GM12878 (cell line): Measurements from ENCODE around the gene NR3C1. TPM values are rescaled to one million over a fixed set of nuclear protein-coding genes. Genes with fewer than 3 reads are reported as not detected.

Experiments
- CBX3 ChIP-seq: fragments of 200-600 bp; sonication (generic); IDR thresholded peaks from 2 replicates; pipeline ENCODE4 v1.6.1; 2016; ENCODE audit warnings: low read depth, borderline replicate concordance
- EED ChIP-seq: sonication (generic); IDR thresholded peaks from 2 replicates; pipeline ENCODE4 v1.6.1; 2016; ENCODE audit warnings: antibody characterized with exemption, low read depth
- IRF3 ChIP-seq: fragments of 450-650 bp; IDR thresholded peaks from 2 replicates; pipeline ENCODE4 v1.6.1; 2014; ENCODE audit warnings: mild to moderate bottlenecking
- NKRF ChIP-seq: fragments of 450-650 bp; conservative IDR thresholded peaks from 2 replicates; pipeline ENCODE4 v1.6.1; 2017; ENCODE audit warnings: mild to moderate bottlenecking, moderate library complexity
- PBX3 ChIP-seq: IDR thresholded peaks from 2 replicates; pipeline ENCODE4 v1.6.1; 2011; ENCODE audit warnings: mild to moderate bottlenecking, low read depth, low read length, moderate library complexity; ENCODE audit not compliant: insufficient replicate concordance
- RAD51 ChIP-seq: fragments of 450-650 bp; IDR thresholded peaks from 2 replicates; pipeline ENCODE4 v1.6.1; 2016; ENCODE audit warnings: moderate library complexity, mild to moderate bottlenecking, inconsistent platforms
- SUPT20H ChIP-seq: IDR thresholded peaks from 2 replicates; pipeline ENCODE4 v1.6.1; 2011; ENCODE audit warnings: low read depth, mild to moderate bottlenecking, low read length, moderate library complexity, borderline replicate concordance; ENCODE audit not compliant: control insufficient read depth
- TAF1 ChIP-seq: IDR thresholded peaks from 2 replicates; pipeline ENCODE4 v1.6.1; 2011; ENCODE audit warnings: mild to moderate bottlenecking, low read depth, low read length, borderline replicate concordance
- TARDBP ChIP-seq: IDR thresholded peaks from 2 replicates; pipeline ENCODE4 v1.6.1; 2016; ENCODE audit warnings: borderline replicate concordance
- ZNF687 ChIP-seq: fragments of 450-650 bp; IDR thresholded peaks from 2 replicates; pipeline ENCODE4 v1.6.1; 2017; ENCODE audit warnings: mild to moderate bottlenecking, moderate library complexity
- polyA plus RNA-seq, 11 experiments: library from polyadenylated mRNA; depleted of rRNA in 4 of 11; unstranded in 6 of 11; stranded (reverse) in 5 of 11; fragments of >200 nt; fragmentation: Nextera tagmentation in 4 of 11; fragmentation: Illumina TruSeq in 1 of 11; extraction: Ambion mirVana in 4 of 11; extraction: Trizol in 1 of 11; gene quantifications; 1 replicate in 1 of 11; 2 replicates in 10 of 11; pipeline versions ENCODE4 v1.2.1 to v1.2.3, GENCODE V29; 2011 to 2016; ENCODE audit warnings: inconsistent platforms in 2 of 11, missing spikeins in 2 of 11, low read depth in 1 of 11
- total RNA-seq, 4 experiments: library from RNA; depleted of rRNA in 3 of 4; stranded (reverse); fragments of >200 nt in 3 of 4; fragmentation: Illumina TruSeq in 1 of 4; extraction: Trizol in 1 of 4; gene quantifications; 2 replicates each; pipeline versions ENCODE4 v1.2.1 to v1.2.3, GENCODE V29; 2013 to 2021

The NR3C1 gene
- total and polyA plus RNA-seq, 10 of the 15 experiments (the other 5 are each of a cell fraction or from before 2014, with no cell fraction given) = 49.7 to 141 (median 109) TPM

- no peak for TF ChIP-seq NKRF
- TF ChIP-seq CBX3 = no peak
- no peak for TF ChIP-seq EED
- TF ChIP-seq IRF3 = no peak
- TF ChIP-seq SUPT20H = no peak
- TF ChIP-seq TARDBP = no peak
- TF ChIP-seq PBX3 = no peak
- no peak for TF ChIP-seq TAF1
- no peak for TF ChIP-seq RAD51
- TF ChIP-seq ZNF687 = no peak
These were observed 161.6 kb downstream of the NR3C1 start (continued) for GRCh38 chr5:143241892-143242291.
